ENCODE measurements around the gene METRNL. TPM values are rescaled to one million over a fixed set of nuclear protein-coding genes. Genes with fewer than 3 reads are reported as not detected.

The METRNL gene
- total and polyA plus RNA-seq, 12 donors, result 39.0 to 134 (median 70.9) TPM

- DNase-seq, result no peak
- H3K27me3 ChIP-seq, result peaks cover 0 to 8% (median 4%) of the 10 kb centered on the region in 7 donors
- WGBS, 2 donors, result 88 to 90% methylated on average over 16 of the region's 16 CpGs
- no peaks in the 10 kb centered on the region for H3K36me3 ChIP-seq
- no peak for ATAC-seq
- no peak overlapping the region for H3K4me3 ChIP-seq
- H3K9me3 ChIP-seq, result no peaks in the 10 kb centered on the region
- H3K27ac ChIP-seq, result no peak overlapping the region
- TF ChIP-seq CTCF (IDR thresholded peaks at IDR 0.05), result no peak
- intact Hi-C loops (cut with DNase I), result no loop called here
- peaks cover 0 to 15% (median 0%) of the 10 kb centered on the region in 9 donors for H3K4me1 ChIP-seq
Observed at GRCh38 chr17:83127431-83128160, 48.2 kb downstream of the METRNL start.

DNA sequence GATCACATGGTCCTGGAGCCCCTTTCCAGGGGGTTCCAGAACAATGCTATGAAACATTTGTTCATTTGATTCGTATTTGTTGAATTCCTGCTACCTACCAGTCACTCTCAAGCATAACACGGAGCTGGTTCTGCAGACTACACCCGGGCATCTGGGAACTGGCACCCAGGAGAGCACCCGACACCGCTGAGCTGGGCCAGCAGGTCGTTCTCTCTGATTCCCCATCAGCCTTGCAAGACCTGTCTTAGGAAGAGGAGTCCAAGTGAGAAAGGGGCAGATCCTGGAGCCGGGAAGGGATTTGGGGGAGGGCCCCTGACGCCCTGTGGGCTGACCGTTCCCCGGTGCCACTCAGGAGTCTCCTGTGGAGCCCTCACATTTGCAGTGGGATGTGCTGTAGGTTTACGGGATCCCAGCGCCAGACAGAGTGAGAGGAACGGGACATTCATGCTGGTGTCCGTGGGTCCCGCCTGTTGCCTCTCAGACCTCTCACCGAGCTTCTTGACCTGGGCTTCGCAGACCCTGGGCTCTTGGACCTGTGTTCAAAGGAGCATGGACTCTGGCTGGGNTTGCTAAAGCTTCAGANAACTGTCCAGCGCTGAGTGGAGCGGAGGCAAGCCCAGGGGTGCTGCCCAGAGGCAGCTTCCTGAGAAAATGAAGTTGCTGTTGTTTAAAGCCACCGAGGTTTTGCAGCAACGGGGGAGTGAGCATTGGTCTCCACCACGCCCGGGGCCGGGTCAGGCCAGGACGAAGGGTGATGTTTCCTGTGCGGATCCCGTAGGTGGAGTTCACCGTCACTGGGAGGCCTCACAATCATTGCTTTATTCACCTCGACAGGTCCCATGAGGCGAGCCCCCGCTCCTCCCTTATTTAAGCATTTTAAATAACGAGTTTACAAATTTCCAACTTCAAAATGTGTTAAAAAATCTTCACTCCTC is 49.2 kb downstream of the METRNL start:
- Histone ChIP-seq H3K27ac (no peak overlapping the region), H3K27me3 (peaks cover 0 to 5% (median 0%) of the 10 kb centered on the region in 7 donors), H3K9me3 (no peaks in the 10 kb centered on the region), H3K4me3 (no peak overlapping the region), H3K4me1 (peaks cover 0 to 15% (median 0%) of the 10 kb centered on the region in 9 donors), H3K36me3 (no peaks in the 10 kb centered on the region)
- 72 to 79% methylated on average over 32 of the region's 32 CpGs for WGBS, 2 donors
- peak in 4 of 8 donors; percentile 3 to 42 (median 24) for ATAC-seq
- TF ChIP-seq CTCF (IDR thresholded peaks at IDR 0.05), result no peak
- DNase-seq, result no peak
- intact Hi-C loops (cut with DNase I), result no loop called here

GRCh38 chr17:83129676-83130075 is 50.3 kb downstream of the METRNL start:
- 91% methylated on average over 12 of the region's 12 CpGs for WGBS, 2 donors
- peaks cover 0 to 15% (median 0%) of the 10 kb centered on the region in 9 donors for H3K4me1 ChIP-seq
- no peaks in the 10 kb centered on the region for H3K36me3 ChIP-seq
- DNase-seq (no peak), ATAC-seq (no peak)
- intact Hi-C loops (cut with DNase I), result no loop called here
- no peaks in the 10 kb centered on the region for H3K9me3 ChIP-seq
- no peak overlapping the region for H3K27ac ChIP-seq
- no peak overlapping the region for H3K4me3 ChIP-seq
- peaks cover 0 to 5% (median 0%) of the 10 kb centered on the region in 7 donors for H3K27me3 ChIP-seq
- no peak for TF ChIP-seq CTCF (IDR thresholded peaks at IDR 0.05)

- ATAC-seq, result no peak
Observed at GRCh38 chr17:83131401-83132011, 52.1 kb downstream of the METRNL start.

More at GRCh38 chr17:83131401-83132011, 52.1 kb downstream of the METRNL start:
- Histone ChIP-seq H3K27me3 (peaks cover 0 to 10% (median 0%) of the 10 kb centered on the region in 7 donors), H3K36me3 (no peaks in the 10 kb centered on the region), H3K9me3 (no peaks in the 10 kb centered on the region), H3K4me3 (no peak overlapping the region), H3K4me1 (peaks cover 0 to 7% (median 0%) of the 10 kb centered on the region in 9 donors), H3K27ac (no peak overlapping the region)
- no peak for TF ChIP-seq CTCF (IDR thresholded peaks at IDR 0.05)
- intact Hi-C loops (cut with DNase I), result no loop called here
- WGBS, 2 donors, result 89 to 92% methylated on average over 14 of the region's 14 CpGs
- no peak for DNase-seq

Measured in heart right ventricle (tissue), 16 donors.